CD4-positive, CD25-positive, alpha-beta regulatory T cell (primary cell): ENCODE measurements around the gene ERG28. TPM values are rescaled to one million over a fixed set of nuclear protein-coding genes. Genes with fewer than 3 reads are reported as not detected.

Experiments used
- ATAC-seq, 2 donors: fragments of 150-1000 bp; cut with Tn5 transposase; one replicate each; pipeline ENCODE4 v1.10.0; 2021; ENCODE audit warnings: low read depth in 2 of 2, moderate number of reproducible peaks in 2 of 2, moderate library complexity in 1 of 2
- DNase-seq, 3 donors: peaks; one replicate each; pipeline versions ENCODE4 v3.0.0 to v3.0.0-alpha.2; 2012 to 2022; ENCODE audit warnings: mixed read lengths in 1 of 3
- H3K27ac ChIP-seq: one replicate; pipeline ENCODE4 v1.7.0; 2013; ENCODE audit warnings: mild to moderate bottlenecking, low read length; ENCODE audit not compliant: insufficient read depth, poor library complexity, severe bottlenecking
- H3K27me3 ChIP-seq: one replicate; pipeline ENCODE4 v1.7.0; 2013; ENCODE audit warnings: low read length; ENCODE audit not compliant: control insufficient read depth, insufficient read depth
- H3K36me3 ChIP-seq: one replicate; pipeline ENCODE4 v1.7.0; 2013; ENCODE audit warnings: mild to moderate bottlenecking, low read length, moderate library complexity; ENCODE audit not compliant: control insufficient read depth, insufficient read depth
- H3K4me1 ChIP-seq: 2 replicates; pipeline ENCODE4 v1.7.0; 2013; ENCODE audit warnings: mild to moderate bottlenecking, low read length; ENCODE audit not compliant: insufficient read depth, control insufficient read depth, poor library complexity, severe bottlenecking
- H3K4me3 ChIP-seq: one replicate; pipeline ENCODE4 v1.7.0; 2013; ENCODE audit warnings: low read depth, mild to moderate bottlenecking, low read length, moderate library complexity
- H3K9me3 ChIP-seq, 2 experiments: 1 replicate in 1 of 2; 2 replicates in 1 of 2; pipeline ENCODE4 v1.7.0; 2013; ENCODE audit warnings: low read length in 2 of 2, mild to moderate bottlenecking in 1 of 2, moderate library complexity in 1 of 2; ENCODE audit not compliant: control insufficient read depth in 2 of 2
- H3K27ac Mint-ChIP-seq, 3 donors: one replicate each; pipeline ENCODE4 v1.8.0; 2020 to 2022; ENCODE audit warnings: mild to moderate bottlenecking in 3 of 3, mixed read lengths in 3 of 3, moderate library complexity in 2 of 3
- H3K27me3 Mint-ChIP-seq: one replicate; pipeline ENCODE4 v1.8.0; 2022; ENCODE audit warnings: mild to moderate bottlenecking, mixed read lengths
- H3K36me3 Mint-ChIP-seq: one replicate; pipeline ENCODE4 v1.8.0; 2020; ENCODE audit warnings: mixed read lengths
- H3K4me1 Mint-ChIP-seq, 4 donors: one replicate each; pipeline ENCODE4 v1.8.0; 2020 to 2022; ENCODE audit warnings: mixed read lengths in 4 of 4, mild to moderate bottlenecking in 1 of 4
- H3K4me3 Mint-ChIP-seq, 4 donors: one replicate each; pipeline ENCODE4 v1.8.0; 2020 to 2022; ENCODE audit warnings: mild to moderate bottlenecking in 4 of 4, mixed read lengths in 4 of 4, moderate library complexity in 3 of 4
- H3K9me3 Mint-ChIP-seq, 7 donors: one replicate each; pipeline ENCODE4 v1.8.0; 2020 to 2022; ENCODE audit warnings: mixed read lengths in 7 of 7, mild to moderate bottlenecking in 3 of 7, moderate library complexity in 2 of 7
- polyA plus RNA-seq, 4 donors: library from polyadenylated mRNA; unstranded; fragments of 300-500 nt; fragmentation: Illumina TruSeq; gene quantifications; one replicate each; pipeline ENCODE4 v1.2.3, GENCODE V29; 2021
- total RNA-seq: library from RNA; stranded (reverse); gene quantifications from one replicate; pipeline ENCODE4 v1.2.3, GENCODE V29; 2022

The ERG28 gene
- total and polyA plus RNA-seq, 5 donors from 2014 or later, result 8.4 to 28.9 (median 23.9) TPM

DNA sequence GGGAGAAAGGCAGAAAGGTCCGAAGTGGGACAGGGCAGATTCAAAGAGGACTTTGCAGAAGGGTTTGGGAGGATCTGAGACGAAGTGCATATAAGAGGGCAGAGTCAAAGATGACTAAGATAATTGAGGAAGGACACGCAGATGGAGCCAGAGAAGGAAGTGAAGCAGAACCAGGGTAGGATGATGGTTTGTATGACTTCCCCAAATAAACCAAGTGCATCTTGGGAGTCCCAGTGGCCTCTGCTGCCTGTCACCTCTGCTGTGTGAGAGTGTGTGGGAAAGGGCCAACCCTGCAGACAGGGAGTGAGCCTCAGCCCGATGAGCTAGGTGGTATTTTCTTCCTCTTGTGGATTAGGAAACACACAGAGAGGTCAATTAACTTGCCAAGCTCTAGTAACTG, 45.5 kb downstream of the ERG28 start:
- DNase-seq, result no peak
- no peaks in the 10 kb centered on the region for H3K9me3 ChIP-seq
- no peak overlapping the region for H3K27ac ChIP-seq
- no peak overlapping the region for H3K4me3 ChIP-seq
- H3K9me3 Mint-ChIP-seq, result peaks cover 0 to 4% (median 0%) of the 10 kb centered on the region in 7 donors
- H3K27me3 Mint-ChIP-seq, result no peaks in the 10 kb centered on the region
- H3K36me3 Mint-ChIP-seq, result peaks cover 5% of the 10 kb centered on the region
- peaks cover 0 to 5% (median 0%) of the 10 kb centered on the region in 4 donors for H3K4me1 Mint-ChIP-seq
- H3K27me3 ChIP-seq, result no peaks in the 10 kb centered on the region
- H3K27ac Mint-ChIP-seq, result peak overlapping the region in 1 of 3 donors; percentile 61
- H3K36me3 ChIP-seq, result no peaks in the 10 kb centered on the region
- ATAC-seq, result peak in 1 of 2 donors; percentile 37
- H3K4me3 Mint-ChIP-seq, result no peak overlapping the region
- H3K4me1 ChIP-seq, result no peaks in the 10 kb centered on the region

DNA sequence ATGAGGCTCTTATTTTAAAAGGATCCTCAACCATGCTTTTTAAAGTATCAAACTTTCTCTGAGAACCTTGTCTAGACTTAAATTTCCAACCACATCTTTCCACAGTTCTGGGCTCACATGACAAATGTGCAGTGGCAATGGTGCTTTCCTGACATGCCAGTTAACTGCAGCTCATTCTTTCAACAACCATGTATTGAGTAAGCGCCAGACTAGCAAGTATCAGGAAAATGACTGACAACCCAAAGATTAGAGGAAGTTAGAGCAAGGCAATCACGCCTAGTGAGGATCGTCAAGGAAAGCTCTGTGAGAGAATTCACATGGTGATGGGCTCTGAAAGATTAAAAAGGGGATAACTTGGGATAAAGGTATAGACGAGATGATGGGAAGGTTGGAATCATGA, 46.5 kb downstream of the ERG28 start:
- no peak overlapping the region for H3K4me3 Mint-ChIP-seq
- Histone ChIP-seq H3K27ac (no peak overlapping the region), H3K4me3 (no peak overlapping the region), H3K36me3 (no peaks in the 10 kb centered on the region), H3K4me1 (no peaks in the 10 kb centered on the region), H3K9me3 (no peaks in the 10 kb centered on the region), H3K27me3 (no peaks in the 10 kb centered on the region)
- H3K27me3 Mint-ChIP-seq, result no peaks in the 10 kb centered on the region
- peak overlapping the region in 1 of 3 donors; percentile 57 for H3K27ac Mint-ChIP-seq
- H3K4me1 Mint-ChIP-seq, result peaks cover 0 to 6% (median 3%) of the 10 kb centered on the region in 4 donors
- H3K9me3 Mint-ChIP-seq, result peaks cover 0 to 4% (median 0%) of the 10 kb centered on the region in 7 donors
- DNase-seq (no peak), ATAC-seq (no peak)
- peaks cover 5% of the 10 kb centered on the region for H3K36me3 Mint-ChIP-seq

DNA sequence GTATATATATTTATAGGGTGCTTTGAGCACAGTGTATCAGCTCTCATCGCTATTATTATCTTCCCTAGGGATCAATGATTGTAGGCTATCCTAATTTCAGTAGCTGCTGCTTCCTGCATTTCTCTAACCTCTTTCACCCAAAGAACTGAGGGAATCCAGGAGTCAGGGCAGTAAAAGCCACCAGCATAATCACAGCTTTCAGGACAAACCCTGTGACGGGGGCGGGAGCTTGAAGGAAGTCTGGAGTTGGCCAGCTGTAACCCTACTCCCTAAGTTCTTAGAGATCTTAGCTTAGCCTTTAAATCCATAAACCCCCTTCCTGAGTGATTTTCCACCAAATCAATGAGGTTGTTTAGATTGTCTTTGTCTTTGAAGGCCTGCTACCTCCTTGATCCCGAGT, 48.5 kb downstream of the ERG28 start:
- ATAC-seq (no peak), DNase-seq (no peak)
- H3K4me1 Mint-ChIP-seq, result peaks cover 0 to 8% (median 3%) of the 10 kb centered on the region in 4 donors
- no peaks in the 10 kb centered on the region for H3K27me3 Mint-ChIP-seq
- H3K36me3 Mint-ChIP-seq, result peaks cover 15% of the 10 kb centered on the region
- H3K27ac Mint-ChIP-seq, result no peak overlapping the region
- H3K27ac ChIP-seq, result no peak overlapping the region
- peaks cover 0 to 4% (median 0%) of the 10 kb centered on the region in 7 donors for H3K9me3 Mint-ChIP-seq
- H3K36me3 ChIP-seq, result no peaks in the 10 kb centered on the region
- no peak overlapping the region for H3K4me3 Mint-ChIP-seq
- no peaks in the 10 kb centered on the region for H3K27me3 ChIP-seq
- no peak overlapping the region for H3K4me3 ChIP-seq
- peaks cover 4 to 11% of the 10 kb centered on the region in 2 experiments for H3K9me3 ChIP-seq
- H3K4me1 ChIP-seq, result no peaks in the 10 kb centered on the region

DNA sequence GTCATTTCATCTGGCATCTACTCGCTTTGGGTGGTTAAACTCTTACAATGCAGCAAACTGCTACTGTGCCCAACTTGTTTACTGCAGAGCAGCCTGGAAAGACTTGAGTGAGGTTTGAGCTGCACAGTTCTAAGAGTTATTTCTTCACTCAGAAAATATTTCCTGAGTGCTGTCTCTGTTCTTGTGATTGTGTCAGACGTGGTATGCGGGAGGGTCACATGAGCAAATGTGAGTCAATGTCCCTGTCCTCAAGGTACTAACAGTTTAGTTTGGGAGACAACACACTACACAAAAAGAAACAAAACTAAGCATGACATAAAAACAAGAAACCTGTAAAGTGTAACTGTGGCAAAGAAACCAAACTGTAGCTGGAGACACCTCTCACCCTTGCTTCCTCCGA, 49.8 kb downstream of the ERG28 start:
- Histone ChIP-seq H3K36me3 (peaks cover 2% of the 10 kb centered on the region), H3K27ac (no peak overlapping the region), H3K9me3 (peaks cover 4 to 15% of the 10 kb centered on the region in 2 experiments), H3K27me3 (no peaks in the 10 kb centered on the region), H3K4me1 (no peaks in the 10 kb centered on the region), H3K4me3 (no peak overlapping the region)
- Mint-ChIP-seq H3K4me3 (no peak overlapping the region), H3K27me3 (no peaks in the 10 kb centered on the region), H3K27ac (no peak overlapping the region), H3K9me3 (peaks cover 0 to 4% (median 0%) of the 10 kb centered on the region in 7 donors), H3K36me3 (peaks cover 16% of the 10 kb centered on the region), H3K4me1 (peaks cover 0 to 8% (median 3%) of the 10 kb centered on the region in 4 donors)
- no peak for DNase-seq
- no peak for ATAC-seq

DNA sequence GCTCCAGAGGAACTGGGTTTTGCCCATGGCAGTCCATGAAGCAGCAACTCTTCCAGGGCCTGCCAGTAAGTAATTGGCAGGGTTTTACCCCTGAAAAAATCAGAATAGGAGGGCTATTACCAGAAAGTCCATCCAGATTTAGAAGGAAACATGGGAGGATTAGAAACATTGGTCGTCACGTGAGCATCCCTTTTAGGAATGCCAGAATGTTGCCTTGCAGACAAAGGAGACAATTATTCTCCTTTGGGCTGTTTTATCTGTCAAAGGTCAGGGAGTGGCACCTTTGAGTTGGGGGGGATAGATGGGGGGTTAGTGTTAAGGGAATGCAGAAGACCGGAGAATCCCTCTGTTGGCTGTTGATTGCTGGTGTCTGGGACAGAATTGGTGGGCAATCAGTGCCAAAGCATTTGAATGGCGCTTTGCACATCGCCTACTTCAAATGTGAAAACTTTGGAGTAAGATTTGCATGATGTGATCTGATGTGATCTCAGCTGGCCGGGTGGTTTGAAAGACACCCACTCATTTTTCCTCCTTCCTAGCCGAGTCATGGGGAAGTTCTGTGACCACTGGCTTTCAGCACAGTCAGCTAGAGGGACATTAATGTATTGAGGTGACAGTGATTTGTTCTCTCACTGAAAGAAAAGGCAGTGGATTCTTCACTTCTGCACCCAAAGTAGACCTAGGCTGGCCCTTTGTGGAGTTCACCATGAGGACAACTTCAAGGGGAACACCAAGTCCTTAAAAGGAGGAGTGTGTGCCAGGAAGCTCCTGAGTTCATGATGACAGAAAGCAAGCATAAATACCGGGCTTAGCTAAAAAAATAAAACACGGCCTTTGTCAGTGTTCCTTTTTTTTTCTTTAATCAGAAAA, 50.8 kb downstream of the ERG28 start:
- Mint-ChIP-seq H3K27ac (peak overlapping the region in 1 of 3 donors; percentile 26), H3K27me3 (no peaks in the 10 kb centered on the region)

DNA sequence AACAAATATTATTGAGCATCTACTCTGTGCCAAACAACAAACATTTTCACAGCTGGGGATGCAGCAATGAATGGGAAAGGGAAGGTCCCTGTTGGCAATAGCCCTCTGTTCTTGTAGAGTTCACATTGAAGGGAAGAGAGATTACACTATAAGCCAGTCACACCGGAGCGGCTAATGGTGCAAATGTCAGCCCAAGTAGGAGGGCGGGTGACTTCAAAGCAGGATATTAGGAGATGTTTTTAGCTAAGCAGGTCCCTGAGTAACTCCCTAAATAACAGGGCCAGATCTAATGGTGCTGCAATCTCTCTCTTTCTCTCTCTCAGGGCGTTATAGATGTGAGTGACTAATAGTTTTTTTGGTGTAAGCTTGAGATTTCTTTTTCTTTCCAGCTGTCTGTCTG, 51.6 kb downstream of the ERG28 start:
- peaks cover 14% of the 10 kb centered on the region for H3K36me3 Mint-ChIP-seq
- no peak overlapping the region for H3K27ac Mint-ChIP-seq
- Histone ChIP-seq H3K27ac (no peak overlapping the region), H3K36me3 (peaks cover 2% of the 10 kb centered on the region), H3K9me3 (peaks cover 4 to 15% of the 10 kb centered on the region in 2 experiments), H3K4me1 (no peaks in the 10 kb centered on the region), H3K4me3 (no peak overlapping the region), H3K27me3 (no peaks in the 10 kb centered on the region)
- H3K27me3 Mint-ChIP-seq, result no peaks in the 10 kb centered on the region
- ATAC-seq (no peak), DNase-seq (no peak)
- H3K4me1 Mint-ChIP-seq, result peaks cover 0 to 8% (median 3%) of the 10 kb centered on the region in 4 donors
- H3K9me3 Mint-ChIP-seq, result peaks cover 0 to 4% (median 0%) of the 10 kb centered on the region in 7 donors
- H3K4me3 Mint-ChIP-seq, result no peak overlapping the region

More for the DNA sequence above, 50.8 kb downstream of the ERG28 start:
- no peak overlapping the region for H3K4me3 Mint-ChIP-seq
- H3K9me3 Mint-ChIP-seq, result peaks cover 0 to 4% (median 0%) of the 10 kb centered on the region in 7 donors
- peaks cover 0 to 8% (median 3%) of the 10 kb centered on the region in 4 donors for H3K4me1 Mint-ChIP-seq
- Histone ChIP-seq H3K27me3 (no peaks in the 10 kb centered on the region), H3K4me1 (no peaks in the 10 kb centered on the region), H3K9me3 (peaks cover 4 to 15% of the 10 kb centered on the region in 2 experiments), H3K4me3 (no peak overlapping the region), H3K27ac (no peak overlapping the region), H3K36me3 (peaks cover 2% of the 10 kb centered on the region)
- peaks cover 16% of the 10 kb centered on the region for H3K36me3 Mint-ChIP-seq
- no peak for DNase-seq
- ATAC-seq, result no peak

DNA sequence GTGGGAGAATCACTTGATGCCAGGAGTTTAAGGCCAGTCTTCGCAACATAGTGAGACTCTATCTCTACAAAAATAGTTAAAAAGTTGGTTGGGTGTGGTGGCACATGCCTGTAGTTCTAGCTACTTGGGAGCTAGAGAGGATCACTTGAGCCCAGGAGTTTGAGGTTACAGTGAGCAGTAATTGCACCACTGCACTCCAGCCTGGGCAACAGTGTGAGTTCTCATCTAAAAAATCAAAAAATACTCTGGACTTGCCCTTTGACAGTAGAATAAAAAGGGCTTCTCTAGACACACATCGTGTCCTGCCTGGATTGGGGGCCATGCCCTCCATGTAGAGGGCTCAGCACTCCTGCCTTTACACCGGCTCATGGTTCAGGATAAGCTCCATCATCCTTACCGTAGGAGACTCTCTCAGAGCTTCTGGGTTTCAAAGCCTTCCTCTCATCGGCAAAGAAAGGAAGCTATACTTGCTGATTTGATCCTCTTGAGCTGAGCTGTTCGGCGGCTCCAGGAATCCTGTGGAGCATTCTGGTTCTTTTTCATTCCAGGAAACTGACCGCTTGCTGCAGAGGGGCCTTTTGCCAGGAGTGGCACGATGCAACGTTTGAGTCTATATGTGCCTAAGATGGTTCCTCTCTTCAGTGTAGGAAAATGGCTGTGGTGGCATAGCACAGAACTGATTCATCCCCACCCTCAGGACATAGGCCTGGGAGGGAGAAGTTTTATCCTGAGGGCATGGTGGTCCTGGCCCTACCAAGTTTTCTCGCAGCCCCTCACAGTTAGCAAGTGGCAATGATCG, 52.6 kb downstream of the ERG28 start:
- Mint-ChIP-seq H3K27ac (no peak overlapping the region), H3K27me3 (no peaks in the 10 kb centered on the region), H3K36me3 (peaks cover 14% of the 10 kb centered on the region), H3K9me3 (peaks cover 0 to 2% (median 0%) of the 10 kb centered on the region in 7 donors), H3K4me1 (peaks cover 0 to 8% (median 2%) of the 10 kb centered on the region in 4 donors), H3K4me3 (no peak overlapping the region)
- Histone ChIP-seq H3K4me3 (no peak overlapping the region), H3K9me3 (peaks cover 4 to 15% of the 10 kb centered on the region in 2 experiments), H3K27me3 (no peaks in the 10 kb centered on the region), H3K36me3 (peaks cover 2% of the 10 kb centered on the region), H3K27ac (no peak overlapping the region), H3K4me1 (no peaks in the 10 kb centered on the region)
- ATAC-seq, result no peak
- no peak for DNase-seq
